HepG2 (cell line): ENCODE measurements around the gene RRAD. TPM values are rescaled to one million over a fixed set of nuclear protein-coding genes. Genes with fewer than 3 reads are reported as not detected.

ENCODE experiments used
- NFKB2 ChIP-seq: sonication (generic); formaldehyde crosslinking; IDR thresholded peaks from 2 replicates; pipeline ENCODE4 v1.4.0; 2020; ENCODE audit warnings: missing genetic modification reagents, borderline replicate concordance
- NR2C2 ChIP-seq: sonication (generic); formaldehyde crosslinking; IDR thresholded peaks from 2 replicates; pipeline ENCODE4 v1.4.0; 2020; ENCODE audit warnings: missing genetic modification reagents, mild to moderate bottlenecking, moderate library complexity, borderline replicate concordance
- PITX1 ChIP-seq: sonication (generic); formaldehyde crosslinking; IDR thresholded peaks from 2 replicates; pipeline ENCODE4 v1.5.1; 2020; ENCODE audit warnings: mild to moderate bottlenecking, missing genetic modification reagents
- SCMH1 ChIP-seq: sonication (generic); formaldehyde crosslinking; IDR thresholded peaks from 2 replicates; pipeline ENCODE4 v1.9.0; 2021; ENCODE audit warnings: missing genetic modification reagents, mild to moderate bottlenecking, borderline replicate concordance
- ZNF296 ChIP-seq: sonication (generic); formaldehyde crosslinking; conservative IDR thresholded peaks from 2 replicates; pipeline ENCODE4 v1.5.0; 2020; ENCODE audit warnings: mild to moderate bottlenecking, missing genetic modification reagents
- ZNF337 ChIP-seq: sonication (generic); formaldehyde crosslinking; IDR thresholded peaks from 2 replicates; pipeline ENCODE4 v1.5.1; 2020; ENCODE audit warnings: missing genetic modification reagents, low read depth, mild to moderate bottlenecking, borderline replicate concordance
- ZNF562 ChIP-seq: sonication (generic); formaldehyde crosslinking; IDR thresholded peaks from 2 replicates; pipeline ENCODE4 v1.8.0; 2022; ENCODE audit warnings: missing genetic modification reagents, borderline replicate concordance
- ZNF572 ChIP-seq: sonication (generic); formaldehyde crosslinking; IDR thresholded peaks from 2 replicates; pipeline ENCODE4 v1.5.1; 2020; ENCODE audit warnings: mild to moderate bottlenecking, missing genetic modification reagents
- polyA plus RNA-seq, 8 experiments: library from polyadenylated mRNA; depleted of rRNA in 3 of 8; stranded (reverse) in 7 of 8; unstranded in 1 of 8; fragments of >200 nt; fragmentation: Illumina TruSeq in 4 of 8; extraction: Trizol in 4 of 8; gene quantifications; 2 replicates each; pipeline versions ENCODE4 v1.2.1 to v1.2.3, GENCODE V29; 2011 to 2016; ENCODE audit warnings: low read depth in 4 of 8, missing spikeins in 1 of 8, mixed read lengths in 1 of 8; ENCODE audit not compliant: insufficient read depth in 1 of 8
- total RNA-seq, 5 experiments: library from RNA; depleted of rRNA; stranded (reverse); fragments of >200 nt; fragmentation: Illumina TruSeq; extraction: Trizol; gene quantifications; 2 replicates each; pipeline ENCODE4 v1.2.3, GENCODE V29; 2016; ENCODE audit warnings: low read depth in 1 of 5
- TF ChIP-seq, protein P1 (sequence below): sonication (generic); formaldehyde crosslinking; IDR thresholded peaks from 2 replicates; pipeline ENCODE4 v1.4.0; 2020; ENCODE audit warnings: mild to moderate bottlenecking, missing genetic modification reagents
- TF ChIP-seq, protein P2 (sequence below), 2 experiments: fragments of 450-650 bp in 1 of 2; sonication (generic) in 1 of 2; formaldehyde crosslinking in 1 of 2; IDR thresholded peaks; 2 replicates each; pipeline versions ENCODE4 v1.6.1 to v1.8.0; 2016 to 2022; ENCODE audit warnings: antibody characterized with exemption in 1 of 2, mild to moderate bottlenecking in 1 of 2, missing genetic modification reagents in 1 of 2
- TF ChIP-seq, protein P3 (sequence below): sonication (generic); formaldehyde crosslinking; IDR thresholded peaks from one replicate; pipeline ENCODE4 v1.5.1; 2020; ENCODE audit warnings: mild to moderate bottlenecking, missing genetic modification reagents; ENCODE audit errors: not compliant biosample characterization

RRAD gene
- total and polyA plus RNA-seq, 2 of the 13 experiments (the other 11 are each of a cell fraction or from before 2014, with no cell fraction given) = 0.80 to 1.1 TPM

DNA sequence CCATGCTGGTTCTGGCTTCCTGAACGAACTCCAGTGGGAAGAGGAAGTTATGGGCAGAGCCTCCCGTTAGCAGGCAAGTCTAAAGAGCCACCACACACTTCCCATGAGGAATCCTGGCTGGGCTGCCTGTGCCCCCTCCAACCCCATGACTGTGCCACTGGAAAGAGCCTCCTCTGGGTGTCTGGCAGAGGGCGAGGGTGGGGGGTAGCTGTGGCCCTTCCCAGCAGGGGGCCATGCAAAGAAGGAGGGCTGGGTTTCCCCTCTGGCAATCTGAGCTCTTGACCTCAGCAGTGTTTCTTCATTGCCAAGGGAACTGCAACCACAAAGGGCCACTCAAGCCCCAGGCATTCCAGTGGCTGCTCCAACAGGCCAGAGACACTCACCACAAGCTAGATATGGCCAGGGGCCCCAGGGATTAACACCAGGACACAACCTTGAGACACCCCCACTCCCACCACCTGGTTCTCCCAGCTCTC is 1.7 kb upstream of the RRAD start (continued):
- TF ChIP-seq ZNF296 (CRISPR knock-in tag) (no peak), ZNF337 (CRISPR knock-in tag) (no peak), ZNF572 (CRISPR knock-in tag) (no peak), ZNF562 (no peak), NR2C2 (no peak), NFKB2 (CRISPR knock-in tag) (0 out of 2 replicates have a peak, but pooled peaks have one; percentile 8), PITX1 (no peak), SCMH1 (CRISPR knock-in tag) (no peak)
- TF ChIP-seq, protein P1, sequence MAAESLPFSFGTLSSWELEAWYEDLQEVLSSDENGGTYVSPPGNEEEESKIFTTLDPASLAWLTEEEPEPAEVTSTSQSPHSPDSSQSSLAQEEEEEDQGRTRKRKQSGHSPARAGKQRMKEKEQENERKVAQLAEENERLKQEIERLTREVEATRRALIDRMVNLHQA (CRISPR knock-in tag) = no peak
- TF ChIP-seq, protein P2, sequence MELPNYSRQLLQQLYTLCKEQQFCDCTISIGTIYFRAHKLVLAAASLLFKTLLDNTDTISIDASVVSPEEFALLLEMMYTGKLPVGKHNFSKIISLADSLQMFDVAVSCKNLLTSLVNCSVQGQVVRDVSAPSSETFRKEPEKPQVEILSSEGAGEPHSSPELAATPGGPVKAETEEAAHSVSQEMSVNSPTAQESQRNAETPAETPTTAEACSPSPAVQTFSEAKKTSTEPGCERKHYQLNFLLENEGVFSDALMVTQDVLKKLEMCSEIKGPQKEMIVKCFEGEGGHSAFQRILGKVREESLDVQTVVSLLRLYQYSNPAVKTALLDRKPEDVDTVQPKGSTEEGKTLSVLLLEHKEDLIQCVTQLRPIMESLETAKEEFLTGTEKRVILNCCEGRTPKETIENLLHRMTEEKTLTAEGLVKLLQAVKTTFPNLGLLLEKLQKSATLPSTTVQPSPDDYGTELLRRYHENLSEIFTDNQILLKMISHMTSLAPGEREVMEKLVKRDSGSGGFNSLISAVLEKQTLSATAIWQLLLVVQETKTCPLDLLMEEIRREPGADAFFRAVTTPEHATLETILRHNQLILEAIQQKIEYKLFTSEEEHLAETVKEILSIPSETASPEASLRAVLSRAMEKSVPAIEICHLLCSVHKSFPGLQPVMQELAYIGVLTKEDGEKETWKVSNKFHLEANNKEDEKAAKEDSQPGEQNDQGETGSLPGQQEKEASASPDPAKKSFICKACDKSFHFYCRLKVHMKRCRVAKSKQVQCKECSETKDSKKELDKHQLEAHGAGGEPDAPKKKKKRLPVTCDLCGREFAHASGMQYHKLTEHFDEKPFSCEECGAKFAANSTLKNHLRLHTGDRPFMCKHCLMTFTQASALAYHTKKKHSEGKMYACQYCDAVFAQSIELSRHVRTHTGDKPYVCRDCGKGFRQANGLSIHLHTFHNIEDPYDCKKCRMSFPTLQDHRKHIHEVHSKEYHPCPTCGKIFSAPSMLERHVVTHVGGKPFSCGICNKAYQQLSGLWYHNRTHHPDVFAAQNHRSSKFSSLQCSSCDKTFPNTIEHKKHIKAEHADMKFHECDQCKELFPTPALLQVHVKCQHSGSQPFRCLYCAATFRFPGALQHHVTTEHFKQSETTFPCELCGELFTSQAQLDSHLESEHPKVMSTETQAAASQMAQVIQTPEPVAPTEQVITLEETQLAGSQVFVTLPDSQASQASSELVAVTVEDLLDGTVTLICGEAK (IDR thresholded peaks at IDR 0.05) = no peak
- TF ChIP-seq, protein P2 (CRISPR knock-in tag; IDR thresholded peaks at IDR 0.05) = no peak
- TF ChIP-seq, protein P3, sequence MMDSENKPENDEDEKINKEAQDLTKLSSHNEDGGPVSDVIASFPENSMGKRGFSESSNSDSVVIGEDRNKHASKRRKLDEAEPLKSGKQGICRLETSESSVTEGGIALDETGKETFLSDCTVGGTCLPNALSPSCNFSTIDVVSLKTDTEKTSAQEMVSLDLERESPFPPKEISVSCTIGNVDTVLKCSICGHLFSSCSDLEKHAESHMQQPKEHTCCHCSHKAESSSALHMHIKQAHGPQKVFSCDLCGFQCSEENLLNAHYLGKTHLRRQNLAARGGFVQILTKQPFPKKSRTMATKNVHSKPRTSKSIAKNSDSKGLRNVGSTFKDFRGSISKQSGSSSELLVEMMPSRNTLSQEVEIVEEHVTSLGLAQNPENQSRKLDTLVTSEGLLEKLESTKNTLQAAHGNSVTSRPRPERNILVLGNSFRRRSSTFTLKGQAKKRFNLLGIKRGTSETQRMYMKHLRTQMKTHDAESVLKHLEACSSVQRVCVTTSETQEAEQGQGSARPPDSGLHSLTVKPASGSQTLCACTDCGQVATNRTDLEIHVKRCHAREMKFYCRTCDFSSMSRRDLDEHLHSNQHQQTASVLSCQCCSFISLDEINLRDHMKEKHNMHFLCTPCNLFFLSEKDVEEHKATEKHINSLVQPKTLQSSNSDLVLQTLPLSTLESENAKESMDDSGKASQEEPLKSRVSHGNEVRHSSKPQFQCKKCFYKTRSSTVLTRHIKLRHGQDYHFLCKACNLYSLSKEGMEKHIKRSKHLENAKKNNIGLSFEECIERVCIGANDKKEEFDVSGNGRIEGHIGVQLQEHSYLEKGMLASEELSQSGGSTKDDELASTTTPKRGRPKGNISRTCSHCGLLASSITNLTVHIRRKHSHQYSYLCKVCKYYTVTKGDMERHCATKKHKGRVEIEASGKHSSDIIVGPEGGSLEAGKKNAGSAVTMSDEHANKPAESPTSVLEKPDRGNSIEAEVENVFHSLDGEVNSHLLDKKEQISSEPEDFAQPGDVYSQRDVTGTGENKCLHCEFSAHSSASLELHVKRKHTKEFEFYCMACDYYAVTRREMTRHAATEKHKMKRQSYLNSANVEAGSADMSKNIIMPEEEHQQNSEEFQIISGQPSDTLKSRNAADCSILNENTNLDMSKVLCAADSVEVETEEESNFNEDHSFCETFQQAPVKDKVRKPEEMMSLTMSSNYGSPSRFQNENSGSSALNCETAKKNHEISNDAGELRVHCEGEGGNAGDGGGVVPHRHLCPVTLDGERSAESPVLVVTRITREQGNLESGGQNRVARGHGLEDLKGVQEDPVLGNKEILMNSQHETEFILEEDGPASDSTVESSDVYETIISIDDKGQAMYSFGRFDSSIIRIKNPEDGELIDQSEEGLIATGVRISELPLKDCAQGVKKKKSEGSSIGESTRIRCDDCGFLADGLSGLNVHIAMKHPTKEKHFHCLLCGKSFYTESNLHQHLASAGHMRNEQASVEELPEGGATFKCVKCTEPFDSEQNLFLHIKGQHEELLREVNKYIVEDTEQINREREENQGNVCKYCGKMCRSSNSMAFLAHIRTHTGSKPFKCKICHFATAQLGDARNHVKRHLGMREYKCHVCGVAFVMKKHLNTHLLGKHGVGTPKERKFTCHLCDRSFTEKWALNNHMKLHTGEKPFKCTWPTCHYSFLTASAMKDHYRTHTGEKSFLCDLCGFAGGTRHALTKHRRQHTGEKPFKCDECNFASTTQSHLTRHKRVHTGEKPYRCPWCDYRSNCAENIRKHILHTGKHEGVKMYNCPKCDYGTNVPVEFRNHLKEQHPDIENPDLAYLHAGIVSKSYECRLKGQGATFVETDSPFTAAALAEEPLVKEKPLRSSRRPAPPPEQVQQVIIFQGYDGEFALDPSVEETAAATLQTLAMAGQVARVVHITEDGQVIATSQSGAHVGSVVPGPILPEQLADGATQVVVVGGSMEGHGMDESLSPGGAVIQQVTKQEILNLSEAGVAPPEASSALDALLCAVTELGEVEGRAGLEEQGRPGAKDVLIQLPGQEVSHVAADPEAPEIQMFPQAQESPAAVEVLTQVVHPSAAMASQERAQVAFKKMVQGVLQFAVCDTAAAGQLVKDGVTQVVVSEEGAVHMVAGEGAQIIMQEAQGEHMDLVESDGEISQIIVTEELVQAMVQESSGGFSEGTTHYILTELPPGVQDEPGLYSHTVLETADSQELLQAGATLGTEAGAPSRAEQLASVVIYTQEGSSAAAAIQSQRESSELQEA = no peak
